IPS-20b (cell line): Measurements from ENCODE around the gene LSM2.
A peak's percentile ranks its signal among the peaks of the same experiment; 100 is the strongest.

ENCODE experiments used
- H3K27ac ChIP-seq: one replicate; pipeline ENCODE4 v1.5.1; 2013; ENCODE audit warnings: low read length
- H3K27me3 ChIP-seq: 2 replicates; pipeline ENCODE4 v1.6.1; 2013; ENCODE audit warnings: mild to moderate bottlenecking, low read length, inconsistent platforms; ENCODE audit not compliant: insufficient read depth
- H3K36me3 ChIP-seq: 2 replicates; pipeline ENCODE4 v1.6.1; 2013; ENCODE audit warnings: low read depth, mild to moderate bottlenecking, inconsistent platforms, low read length, moderate library complexity; ENCODE audit not compliant: insufficient read depth
- H3K4me1 ChIP-seq: 2 replicates; pipeline ENCODE4 v1.6.1; 2013; ENCODE audit warnings: mild to moderate bottlenecking, control low read depth, inconsistent platforms, low read length, moderate library complexity; ENCODE audit not compliant: insufficient read depth
- H3K4me3 ChIP-seq: 2 replicates; pipeline ENCODE4 v1.5.1; 2013; ENCODE audit warnings: mild to moderate bottlenecking, low read length, inconsistent platforms
- H3K9ac ChIP-seq: 2 replicates; pipeline ENCODE4 v1.6.1; 2013; ENCODE audit warnings: low read depth, mild to moderate bottlenecking, inconsistent platforms, low read length, moderate library complexity
- H3K9me3 ChIP-seq: 2 replicates; pipeline ENCODE4 v1.6.1; 2013; ENCODE audit warnings: mild to moderate bottlenecking, low read depth, low read length, inconsistent platforms; ENCODE audit not compliant: insufficient read depth

LSM2 gene

DNA sequence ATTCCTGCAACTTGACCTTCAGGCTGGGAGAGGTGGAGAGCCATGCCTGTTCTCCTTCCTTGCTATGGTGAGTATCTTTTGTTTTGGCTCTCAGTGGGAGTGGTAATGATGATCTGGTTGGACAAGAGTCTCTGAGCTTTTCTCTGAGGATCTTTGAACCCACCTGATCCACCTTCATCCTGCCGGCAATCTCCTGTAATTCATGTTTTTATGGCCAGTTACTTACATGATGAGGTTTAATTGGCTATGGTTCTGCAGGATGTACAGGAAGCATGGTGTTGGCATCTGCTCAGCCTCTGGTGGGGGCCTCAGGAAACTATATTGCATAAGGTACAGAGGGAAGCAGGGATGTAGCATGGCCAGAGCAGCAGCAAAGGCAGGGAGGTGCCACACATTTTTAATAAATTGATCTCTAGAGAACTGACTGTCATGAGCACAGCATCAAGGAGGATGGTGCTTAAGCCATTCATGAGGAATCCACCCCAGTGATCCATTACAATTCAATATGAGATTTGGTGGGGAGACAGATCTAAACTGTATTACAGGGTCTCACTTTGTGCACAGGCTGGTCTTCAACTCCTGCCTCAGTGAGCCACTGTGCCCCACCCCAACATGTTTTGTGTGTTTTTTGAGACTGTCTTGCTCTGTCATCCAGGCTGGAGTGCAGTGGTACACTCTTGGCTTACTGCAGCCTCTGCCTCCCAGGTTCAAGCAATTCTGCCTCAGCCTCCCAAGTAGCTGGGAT is 30.8 kb upstream of the LSM2 start:
- H3K4me3 ChIP-seq = peak overlapping the region; percentile 91
- H3K9ac ChIP-seq = peak overlapping the region; percentile 99; the same call in 1 of the 2 replicates
- H3K27ac ChIP-seq = no peak overlapping the region
- peaks cover 53% of the 10 kb centered on the region for H3K36me3 ChIP-seq
- H3K4me1 ChIP-seq = peaks cover 8% of the 10 kb centered on the region; the same call in 1 of the 2 replicates
- no peaks in the 10 kb centered on the region for H3K9me3 ChIP-seq
- H3K27me3 ChIP-seq = no peaks in the 10 kb centered on the region

DNA sequence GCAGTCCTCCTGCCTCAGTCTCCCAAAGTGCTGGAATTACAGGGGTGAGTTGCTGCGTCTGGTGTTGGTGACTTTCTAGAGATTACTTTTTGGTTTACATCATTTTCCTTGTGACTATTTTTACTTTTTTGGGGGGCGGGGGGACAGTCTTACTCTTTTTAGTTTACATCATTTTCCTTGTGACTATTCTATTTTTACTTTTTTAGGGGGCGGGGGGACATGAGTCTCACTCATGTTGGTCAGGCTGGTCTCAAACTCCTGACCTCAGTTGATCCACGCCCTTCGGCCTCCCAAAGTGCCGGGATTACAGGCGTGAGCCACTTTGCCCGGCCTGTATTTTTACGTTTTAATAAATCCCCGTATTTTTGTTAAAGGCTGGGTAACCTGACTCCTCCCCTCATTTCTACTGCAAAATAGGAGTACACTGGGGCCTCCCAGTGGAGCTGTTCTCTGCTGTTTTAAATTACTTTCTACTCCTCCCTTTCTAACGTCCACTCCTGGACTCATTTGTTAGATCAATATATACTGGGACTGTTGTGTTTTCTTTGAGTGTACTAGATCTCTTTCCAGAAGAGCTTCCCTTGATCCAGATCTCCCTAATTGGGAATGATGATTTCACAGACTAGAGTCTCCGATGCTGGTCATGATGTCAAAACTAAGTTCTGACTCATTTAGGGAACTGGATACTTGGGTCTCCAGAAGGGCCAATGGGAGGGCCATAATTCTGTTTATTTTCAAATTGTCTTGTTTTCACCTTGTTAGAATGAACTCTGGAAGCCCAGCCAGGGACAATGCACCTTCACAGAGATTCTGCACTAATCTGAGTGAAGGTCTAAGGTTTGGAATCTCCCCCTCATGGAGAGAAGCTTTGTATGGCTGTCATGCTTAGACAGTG is 30.0 kb upstream of the LSM2 start:
- H3K9me3 ChIP-seq = no peaks in the 10 kb centered on the region
- H3K4me3 ChIP-seq = peak overlapping the region; percentile 91
- H3K36me3 ChIP-seq = peaks cover 53% of the 10 kb centered on the region
- H3K27me3 ChIP-seq = no peaks in the 10 kb centered on the region
- H3K4me1 ChIP-seq = peaks cover 8% of the 10 kb centered on the region; the same call in 1 of the 2 replicates
- H3K27ac ChIP-seq = peak overlapping the region; percentile 12
- H3K9ac ChIP-seq = peak overlapping the region; percentile 99

GRCh38 chr6:31836047-31836473 is 29.3 kb upstream of the LSM2 start:
- H3K9ac ChIP-seq = peak overlapping the region; percentile 99
- H3K9me3 ChIP-seq = no peaks in the 10 kb centered on the region
- H3K4me1 ChIP-seq = peaks cover 8% of the 10 kb centered on the region; the same call in 1 of the 2 replicates
- H3K36me3 ChIP-seq = peaks cover 53% of the 10 kb centered on the region
- peak overlapping the region; percentile 12 for H3K27ac ChIP-seq
- H3K4me3 ChIP-seq = peak overlapping the region; percentile 91
- no peaks in the 10 kb centered on the region for H3K27me3 ChIP-seq

DNA sequence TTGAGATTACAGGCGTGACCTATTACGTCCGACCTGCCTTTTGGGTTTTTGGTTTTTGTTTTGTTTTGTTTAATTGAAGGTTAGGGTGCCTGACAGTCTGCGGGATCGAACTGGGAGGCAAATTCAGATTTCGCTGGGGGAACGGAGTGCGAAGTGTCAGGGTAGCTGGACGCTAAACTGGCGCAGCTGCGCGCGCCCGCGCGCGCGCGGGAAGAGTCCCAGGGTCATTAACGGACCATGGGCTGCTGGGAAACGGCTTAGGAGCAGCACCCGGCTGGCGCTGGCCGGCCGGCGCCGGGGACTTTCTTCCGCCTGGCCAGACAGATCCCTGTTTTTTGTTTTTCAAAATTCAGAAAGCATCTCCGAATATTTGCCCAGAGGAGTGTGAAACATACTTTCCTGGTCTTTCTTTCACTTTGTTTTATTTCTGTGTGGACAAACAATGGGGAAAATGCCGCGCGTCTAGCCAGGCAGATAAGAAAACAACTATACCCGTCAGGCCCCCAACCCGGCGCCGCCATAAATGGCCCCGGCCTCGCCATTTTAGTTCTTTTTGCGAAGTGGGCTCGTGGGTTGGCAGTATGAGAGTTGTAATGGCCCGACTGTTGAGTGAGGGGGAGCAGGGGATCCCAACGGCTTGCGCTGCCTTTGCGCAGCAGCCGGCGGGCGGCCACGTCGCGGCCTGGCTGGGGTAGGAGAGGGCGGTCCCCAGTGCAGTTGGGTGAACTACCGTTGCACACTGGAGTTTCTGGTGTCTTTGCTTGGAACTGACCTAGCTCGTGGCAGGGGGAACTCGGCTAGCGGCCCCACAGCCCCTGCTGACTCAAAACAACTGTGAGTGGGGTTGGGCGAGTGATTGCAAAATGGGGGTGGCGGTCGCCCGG is 27.8 kb upstream of the LSM2 start:
- Histone ChIP-seq H3K4me1 (peaks cover 8% of the 10 kb centered on the region; the same call in 1 of the 2 replicates), H3K36me3 (peaks cover 39% of the 10 kb centered on the region), H3K27me3 (no peaks in the 10 kb centered on the region), H3K9me3 (no peaks in the 10 kb centered on the region), H3K4me3 (peak overlapping the region; percentile 91), H3K27ac (peak overlapping the region; percentile 93), H3K9ac (peak overlapping the region; percentile 99)

GRCh38 chr6:31831350-31832215 is 24.8 kb upstream of the LSM2 start:
- Histone ChIP-seq H3K4me3 (peak overlapping the region; percentile 97), H3K9ac (peak overlapping the region; percentile 84; the same call in 1 of the 2 replicates), H3K9me3 (no peaks in the 10 kb centered on the region), H3K27ac (no peak overlapping the region), H3K36me3 (peaks cover 9% of the 10 kb centered on the region), H3K4me1 (peaks cover 1% of the 10 kb centered on the region; the same call in 1 of the 2 replicates), H3K27me3 (no peaks in the 10 kb centered on the region)

DNA sequence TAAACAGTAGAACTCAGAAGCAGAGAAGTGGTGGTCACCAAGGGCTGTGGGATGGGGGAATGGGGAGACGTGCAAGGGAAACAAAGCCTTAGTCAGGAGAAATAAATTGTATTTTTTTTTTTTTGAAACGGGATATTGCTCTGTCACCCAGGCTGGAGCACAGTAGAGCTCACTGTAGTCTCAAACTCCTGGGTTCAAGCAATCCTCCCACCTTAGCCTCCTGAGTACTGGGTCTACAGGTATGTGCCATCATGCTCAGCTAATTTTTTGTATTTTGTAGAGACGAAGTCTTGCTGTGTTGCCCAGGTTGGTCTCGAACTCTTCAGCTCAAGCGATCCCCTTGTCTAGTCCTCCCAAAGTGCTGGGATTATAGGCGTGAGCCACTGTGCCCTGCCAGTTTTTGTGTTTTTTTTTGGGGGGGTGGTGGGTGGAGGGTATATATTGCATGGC is 24.1 kb upstream of the LSM2 start:
- Histone ChIP-seq H3K36me3 (peaks cover 2% of the 10 kb centered on the region), H3K27ac (no peak overlapping the region), H3K4me3 (peak overlapping the region; percentile 97), H3K4me1 (peaks cover 5% of the 10 kb centered on the region; the same call in 1 of the 2 replicates), H3K9me3 (no peaks in the 10 kb centered on the region), H3K27me3 (no peaks in the 10 kb centered on the region), H3K9ac (peak overlapping the region; percentile 84; the same call in 1 of the 2 replicates)

GRCh38 chr6:31829633-31830283 is 23.0 kb upstream of the LSM2 start:
- no peaks in the 10 kb centered on the region for H3K27me3 ChIP-seq
- no peaks in the 10 kb centered on the region for H3K36me3 ChIP-seq
- peak overlapping the region; percentile 84; the same call in 1 of the 2 replicates for H3K9ac ChIP-seq
- no peaks in the 10 kb centered on the region for H3K9me3 ChIP-seq
- H3K4me3 ChIP-seq = peak overlapping the region; percentile 97
- peaks cover 14% of the 10 kb centered on the region; the same call in 1 of the 2 replicates for H3K4me1 ChIP-seq
- H3K27ac ChIP-seq = no peak overlapping the region

DNA sequence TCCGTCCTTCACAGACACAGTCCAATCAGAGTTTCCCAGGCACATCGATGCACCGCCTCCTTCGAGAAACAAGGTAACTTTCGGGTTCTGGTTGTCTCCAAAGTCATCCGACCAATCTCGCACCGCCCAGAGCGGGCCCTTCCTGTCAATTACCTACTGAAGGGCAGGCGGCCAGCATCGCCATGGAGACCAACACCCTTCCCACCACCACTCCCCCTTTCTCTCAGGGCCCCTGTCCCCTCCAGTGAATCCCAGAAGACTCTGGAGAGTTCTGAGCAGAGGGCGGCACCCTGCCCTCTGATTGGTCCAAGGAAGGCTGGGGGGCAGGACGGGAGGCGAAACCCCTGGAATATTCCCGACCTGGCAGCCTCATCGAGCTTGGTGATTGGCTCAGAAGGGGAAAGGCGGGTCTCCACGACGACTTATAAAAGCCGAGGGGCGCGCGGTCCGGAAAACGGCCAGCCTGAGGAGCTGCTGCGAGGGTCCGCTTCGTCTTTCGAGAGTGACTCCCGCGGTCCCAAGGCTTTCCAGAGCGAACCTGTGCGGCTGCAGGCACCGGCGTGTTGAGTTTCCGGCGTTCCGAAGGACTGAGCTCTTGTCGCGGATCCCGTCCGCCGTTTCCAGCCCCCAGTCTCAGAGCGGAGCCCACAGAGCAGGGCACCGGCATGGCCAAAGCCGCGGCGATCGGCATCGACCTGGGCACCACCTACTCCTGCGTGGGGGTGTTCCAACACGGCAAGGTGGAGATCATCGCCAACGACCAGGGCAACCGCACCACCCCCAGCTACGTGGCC is 20.7 kb upstream of the LSM2 start, which contains the start of gene HSPA1B:
HSPA1B (plus strand) TSS at position 453 of the 794 bp plus-strand sequence; CDS start at position 666, 213 bp downstream.
- H3K36me3 ChIP-seq = no peaks in the 10 kb centered on the region
- no peaks in the 10 kb centered on the region for H3K9me3 ChIP-seq
- H3K27me3 ChIP-seq = no peaks in the 10 kb centered on the region
- peak within 1 kb of the TSS; percentile 84; the same call in 1 of the 2 replicates for H3K9ac ChIP-seq
- H3K4me1 ChIP-seq = peaks cover 20% of the 10 kb centered on the region; the same call in 1 of the 2 replicates
- peak within 1 kb of the TSS; percentile 41 for H3K27ac ChIP-seq
- H3K4me3 ChIP-seq = peak within 1 kb of the TSS; percentile 86

GRCh38 chr6:31826793-31827285 is 20.1 kb upstream of the LSM2 start:
- Histone ChIP-seq H3K4me3 (peak overlapping the region; percentile 75), H3K27me3 (no peaks in the 10 kb centered on the region), H3K4me1 (peaks cover 21% of the 10 kb centered on the region; the same call in 1 of the 2 replicates), H3K9me3 (no peaks in the 10 kb centered on the region), H3K27ac (peak overlapping the region; percentile 41), H3K36me3 (no peaks in the 10 kb centered on the region), H3K9ac (peak overlapping the region; percentile 84; the same call in 1 of the 2 replicates)
